GM12875 (cell line): ENCODE data around the gene GRM7.

Source experiments
- H3K4me3 ChIP-seq: one replicate; pipeline ENCODE4 v1.5.1; 2011; ENCODE audit warnings: low read depth, low read length, control low read depth
- TF ChIP-seq, protein P1 (sequence below): IDR thresholded peaks from 2 replicates; pipeline ENCODE4 v1.5.1; 2011; ENCODE audit warnings: low read depth, mild to moderate bottlenecking, control low read depth, inconsistent platforms, low read length, moderate library complexity, borderline replicate concordance; ENCODE audit not compliant: insufficient read depth

Gene GRM7

GRCh38 chr3:7487763-7488162, 626.8 kb downstream of the GRM7 start:
- H3K4me3 ChIP-seq, result no peak overlapping the region
- TF ChIP-seq, protein P1, sequence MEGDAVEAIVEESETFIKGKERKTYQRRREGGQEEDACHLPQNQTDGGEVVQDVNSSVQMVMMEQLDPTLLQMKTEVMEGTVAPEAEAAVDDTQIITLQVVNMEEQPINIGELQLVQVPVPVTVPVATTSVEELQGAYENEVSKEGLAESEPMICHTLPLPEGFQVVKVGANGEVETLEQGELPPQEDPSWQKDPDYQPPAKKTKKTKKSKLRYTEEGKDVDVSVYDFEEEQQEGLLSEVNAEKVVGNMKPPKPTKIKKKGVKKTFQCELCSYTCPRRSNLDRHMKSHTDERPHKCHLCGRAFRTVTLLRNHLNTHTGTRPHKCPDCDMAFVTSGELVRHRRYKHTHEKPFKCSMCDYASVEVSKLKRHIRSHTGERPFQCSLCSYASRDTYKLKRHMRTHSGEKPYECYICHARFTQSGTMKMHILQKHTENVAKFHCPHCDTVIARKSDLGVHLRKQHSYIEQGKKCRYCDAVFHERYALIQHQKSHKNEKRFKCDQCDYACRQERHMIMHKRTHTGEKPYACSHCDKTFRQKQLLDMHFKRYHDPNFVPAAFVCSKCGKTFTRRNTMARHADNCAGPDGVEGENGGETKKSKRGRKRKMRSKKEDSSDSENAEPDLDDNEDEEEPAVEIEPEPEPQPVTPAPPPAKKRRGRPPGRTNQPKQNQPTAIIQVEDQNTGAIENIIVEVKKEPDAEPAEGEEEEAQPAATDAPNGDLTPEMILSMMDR, result no peak

- TF ChIP-seq, protein P1, result no peak
Observed at GRCh38 chr3:7489417-7489816, 628.5 kb downstream of the GRM7 start.

DNA sequence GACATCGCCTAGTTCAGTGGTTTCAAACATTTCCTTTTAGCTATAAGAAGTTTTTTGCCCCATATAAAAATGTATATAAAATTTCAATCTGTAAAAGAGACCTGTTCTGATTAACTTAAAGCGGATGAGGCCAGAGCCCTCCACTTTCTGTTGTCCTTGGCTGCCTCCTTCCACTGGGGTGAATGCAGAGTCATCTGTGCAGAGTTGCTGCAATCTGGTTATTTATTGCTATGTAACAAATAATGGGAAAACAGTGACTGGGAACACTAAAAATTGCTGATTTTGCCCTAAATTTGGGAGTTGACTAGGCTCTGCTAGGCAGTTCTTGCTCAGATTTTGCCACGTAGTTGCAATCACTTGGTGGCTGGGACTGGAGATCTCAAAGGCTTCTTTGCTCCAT, 637.8 kb downstream of the GRM7 start:
- TF ChIP-seq, protein P1, result no peak
- H3K4me3 ChIP-seq, result no peak overlapping the region

More at GRCh38 chr3:7489417-7489816, 628.5 kb downstream of the GRM7 start:
- no peak overlapping the region for H3K4me3 ChIP-seq

GRCh38 chr3:7503431-7503830, 642.5 kb downstream of the GRM7 start:
- TF ChIP-seq, protein P1, result no peak
- H3K4me3 ChIP-seq, result no peak overlapping the region

DNA sequence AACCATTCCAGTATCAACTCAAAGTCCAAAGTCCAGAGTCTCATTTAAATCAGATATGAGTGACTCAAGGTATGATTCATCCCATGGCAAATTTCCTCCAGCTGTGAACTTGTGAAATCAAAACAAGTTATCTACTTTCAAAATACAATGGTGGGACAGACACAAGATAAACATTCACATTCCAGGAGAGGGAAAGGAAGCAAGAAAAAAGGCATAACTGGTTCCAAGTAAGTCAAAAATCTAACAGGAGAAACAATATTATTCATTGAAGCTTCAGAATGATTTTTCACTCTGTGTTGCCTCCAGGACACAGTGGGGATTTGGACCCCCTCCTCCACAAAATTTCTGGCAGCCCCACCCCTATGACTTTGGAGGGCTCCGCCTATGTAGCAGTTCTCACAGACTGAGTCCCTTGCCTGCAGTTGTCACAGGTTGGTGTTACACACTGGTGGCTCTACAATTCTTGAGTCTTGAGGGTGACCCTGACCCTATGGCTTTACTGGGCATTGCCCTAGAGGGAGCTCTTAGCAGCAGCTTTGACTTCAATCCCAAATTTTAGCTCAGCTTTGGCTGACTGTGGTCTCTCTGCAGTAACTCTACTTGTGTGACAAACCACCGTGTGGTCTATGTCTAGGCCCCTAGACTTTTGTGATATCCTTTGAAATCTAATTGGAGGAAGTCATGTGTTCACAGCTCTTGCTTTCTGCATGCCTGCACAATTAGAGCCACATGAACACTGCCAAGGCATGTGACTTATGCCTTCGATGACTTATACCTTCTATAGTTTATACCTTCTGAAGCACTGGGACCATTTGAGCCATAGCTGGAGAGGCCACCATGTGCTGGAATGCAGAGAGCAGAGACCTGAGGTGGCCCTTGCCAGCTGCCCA, 644.2 kb downstream of the GRM7 start:
- TF ChIP-seq, protein P1, result no peak

DNA sequence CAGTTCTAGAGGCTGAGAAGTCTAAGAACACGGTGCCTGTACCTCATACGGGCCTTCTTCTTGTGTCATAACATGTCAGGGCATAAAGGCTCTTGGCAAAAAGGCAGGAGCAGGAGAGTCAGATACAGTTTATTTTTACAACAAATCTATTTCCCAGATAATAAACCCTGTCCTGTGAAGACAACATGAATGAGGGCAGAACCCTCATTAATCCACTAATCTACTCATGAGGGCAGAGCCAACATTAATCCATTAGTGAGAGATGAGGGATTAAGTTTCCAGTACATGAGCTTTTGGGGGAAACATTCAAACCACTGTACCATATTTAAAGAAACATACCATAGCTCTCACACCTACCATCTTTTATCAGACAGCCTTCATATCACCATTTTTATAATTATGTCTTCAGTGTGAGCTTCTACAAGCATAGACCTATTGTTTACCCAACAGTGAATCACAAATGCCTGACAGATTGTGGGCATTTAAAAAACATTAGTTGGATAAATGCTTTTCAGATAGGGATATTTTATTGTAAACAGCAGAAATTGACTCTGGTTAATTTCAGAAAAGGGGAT, 645.8 kb downstream of the GRM7 start:
- TF ChIP-seq, protein P1, result no peak
- no peak overlapping the region for H3K4me3 ChIP-seq

More for the DNA sequence above, 644.2 kb downstream of the GRM7 start:
- H3K4me3 ChIP-seq, result no peak overlapping the region

- TF ChIP-seq, protein P1, result no peak
Observed at GRCh38 chr3:7508821-7509220, 647.9 kb downstream of the GRM7 start.

More at GRCh38 chr3:7508821-7509220, 647.9 kb downstream of the GRM7 start:
- no peak overlapping the region for H3K4me3 ChIP-seq
